ENCODE measurements around the gene LIAS.
"Not testable (repeated sequence)": the region's sequence is repeated elsewhere in the genome, so short reads cannot be mapped to it uniquely, and the experiment has no call there.

LIAS gene

DNA sequence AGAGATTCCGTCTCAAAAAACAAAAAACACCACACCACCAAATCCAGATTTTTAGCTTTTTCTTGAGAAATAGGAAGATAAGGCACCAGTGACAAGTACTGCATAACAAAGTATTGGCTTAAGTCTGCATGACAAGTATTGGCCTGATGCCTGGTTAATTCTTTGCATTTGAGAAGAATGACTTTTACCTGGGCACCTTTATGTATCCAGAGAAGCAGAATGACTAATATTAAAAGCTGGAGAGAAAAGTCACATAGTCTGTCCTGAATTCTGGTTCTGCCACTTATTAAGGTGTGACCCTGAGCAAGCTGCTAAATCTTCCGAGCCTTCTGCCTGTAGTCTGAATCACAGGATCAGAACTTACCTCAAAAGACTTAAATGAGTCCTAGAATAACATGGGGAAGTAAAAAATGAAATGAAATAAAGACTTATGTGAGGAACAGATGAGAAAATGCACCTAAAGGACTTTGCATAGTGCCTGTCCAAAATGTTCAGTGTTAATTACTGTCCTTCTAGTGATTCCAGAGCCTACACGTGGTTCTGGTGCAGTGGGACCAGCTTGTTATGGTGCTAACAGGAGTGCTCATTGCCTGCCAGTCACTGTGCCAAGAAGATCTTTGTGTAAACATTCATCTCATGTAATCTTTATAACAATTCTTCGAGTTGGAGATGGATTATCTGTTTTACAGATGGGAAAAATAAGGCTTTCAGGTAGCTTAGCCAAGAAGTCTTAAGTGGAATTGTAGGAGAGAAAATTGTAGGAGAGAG is 36.8 kb downstream of the LIAS start:
- no peak overlapping the region for H3K4me3 ChIP-seq (replicated peaks; ENCODE audit: insufficient read depth, low read length)
- no peaks in the 10 kb centered on the region for H3K27me3 ChIP-seq (ENCODE audit: insufficient read depth, poor library complexity, severe bottlenecking)
- TF ChIP-seq POLR2AphosphoS5 (IDR thresholded peaks at IDR 0.05; ENCODE audit: low read depth) (no peak), SPI1 (IDR thresholded peaks at IDR 0.05; ENCODE audit: borderline replicate concordance, low read depth) (no peak)
- TF ChIP-seq, protein P1, sequence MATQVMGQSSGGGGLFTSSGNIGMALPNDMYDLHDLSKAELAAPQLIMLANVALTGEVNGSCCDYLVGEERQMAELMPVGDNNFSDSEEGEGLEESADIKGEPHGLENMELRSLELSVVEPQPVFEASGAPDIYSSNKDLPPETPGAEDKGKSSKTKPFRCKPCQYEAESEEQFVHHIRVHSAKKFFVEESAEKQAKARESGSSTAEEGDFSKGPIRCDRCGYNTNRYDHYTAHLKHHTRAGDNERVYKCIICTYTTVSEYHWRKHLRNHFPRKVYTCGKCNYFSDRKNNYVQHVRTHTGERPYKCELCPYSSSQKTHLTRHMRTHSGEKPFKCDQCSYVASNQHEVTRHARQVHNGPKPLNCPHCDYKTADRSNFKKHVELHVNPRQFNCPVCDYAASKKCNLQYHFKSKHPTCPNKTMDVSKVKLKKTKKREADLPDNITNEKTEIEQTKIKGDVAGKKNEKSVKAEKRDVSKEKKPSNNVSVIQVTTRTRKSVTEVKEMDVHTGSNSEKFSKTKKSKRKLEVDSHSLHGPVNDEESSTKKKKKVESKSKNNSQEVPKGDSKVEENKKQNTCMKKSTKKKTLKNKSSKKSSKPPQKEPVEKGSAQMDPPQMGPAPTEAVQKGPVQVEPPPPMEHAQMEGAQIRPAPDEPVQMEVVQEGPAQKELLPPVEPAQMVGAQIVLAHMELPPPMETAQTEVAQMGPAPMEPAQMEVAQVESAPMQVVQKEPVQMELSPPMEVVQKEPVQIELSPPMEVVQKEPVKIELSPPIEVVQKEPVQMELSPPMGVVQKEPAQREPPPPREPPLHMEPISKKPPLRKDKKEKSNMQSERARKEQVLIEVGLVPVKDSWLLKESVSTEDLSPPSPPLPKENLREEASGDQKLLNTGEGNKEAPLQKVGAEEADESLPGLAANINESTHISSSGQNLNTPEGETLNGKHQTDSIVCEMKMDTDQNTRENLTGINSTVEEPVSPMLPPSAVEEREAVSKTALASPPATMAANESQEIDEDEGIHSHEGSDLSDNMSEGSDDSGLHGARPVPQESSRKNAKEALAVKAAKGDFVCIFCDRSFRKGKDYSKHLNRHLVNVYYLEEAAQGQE (IDR thresholded peaks at IDR 0.05; ENCODE audit: insufficient replicate concordance, low read depth), result no peak
- no peak for DNase-seq (ENCODE audit: low read depth in 1 of 2, low spot score in 1 of 2)
- no peak overlapping the region for H3K27ac ChIP-seq (replicated peaks)

- TF ChIP-seq SPI1 (IDR thresholded peaks at IDR 0.05; ENCODE audit: borderline replicate concordance, low read depth), result no peak
- Histone ChIP-seq H3K27me3 (ENCODE audit: insufficient read depth, poor library complexity, severe bottlenecking) (no peaks in the 10 kb centered on the region), H3K27ac (replicated peaks) (no peak overlapping the region), H3K4me3 (replicated peaks; ENCODE audit: insufficient read depth, low read length) (no peak overlapping the region)
- DNase-seq (ENCODE audit: low read depth in 1 of 2, low spot score in 1 of 2), result no peak
Measured at GRCh38 chr4:39497909-39498726, 39.3 kb downstream of the LIAS start.

- TF ChIP-seq SPI1 (IDR thresholded peaks at IDR 0.05; ENCODE audit: borderline replicate concordance, low read depth), result no peak
- no peak for TF ChIP-seq POLR2AphosphoS5 (IDR thresholded peaks at IDR 0.05; ENCODE audit: low read depth)
- TF ChIP-seq, protein P2, sequence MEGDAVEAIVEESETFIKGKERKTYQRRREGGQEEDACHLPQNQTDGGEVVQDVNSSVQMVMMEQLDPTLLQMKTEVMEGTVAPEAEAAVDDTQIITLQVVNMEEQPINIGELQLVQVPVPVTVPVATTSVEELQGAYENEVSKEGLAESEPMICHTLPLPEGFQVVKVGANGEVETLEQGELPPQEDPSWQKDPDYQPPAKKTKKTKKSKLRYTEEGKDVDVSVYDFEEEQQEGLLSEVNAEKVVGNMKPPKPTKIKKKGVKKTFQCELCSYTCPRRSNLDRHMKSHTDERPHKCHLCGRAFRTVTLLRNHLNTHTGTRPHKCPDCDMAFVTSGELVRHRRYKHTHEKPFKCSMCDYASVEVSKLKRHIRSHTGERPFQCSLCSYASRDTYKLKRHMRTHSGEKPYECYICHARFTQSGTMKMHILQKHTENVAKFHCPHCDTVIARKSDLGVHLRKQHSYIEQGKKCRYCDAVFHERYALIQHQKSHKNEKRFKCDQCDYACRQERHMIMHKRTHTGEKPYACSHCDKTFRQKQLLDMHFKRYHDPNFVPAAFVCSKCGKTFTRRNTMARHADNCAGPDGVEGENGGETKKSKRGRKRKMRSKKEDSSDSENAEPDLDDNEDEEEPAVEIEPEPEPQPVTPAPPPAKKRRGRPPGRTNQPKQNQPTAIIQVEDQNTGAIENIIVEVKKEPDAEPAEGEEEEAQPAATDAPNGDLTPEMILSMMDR (IDR thresholded peaks at IDR 0.05; ENCODE audit: insufficient read depth, low read length), result no peak
- TF ChIP-seq, protein P1 (IDR thresholded peaks at IDR 0.05; ENCODE audit: insufficient replicate concordance, low read depth), result no peak
- no peak for TF ChIP-seq GABPA (IDR thresholded peaks at IDR 0.05; ENCODE audit: low read depth)
- no peak for DNase-seq (ENCODE audit: low read depth in 1 of 2, low spot score in 1 of 2)
- Histone ChIP-seq H3K27ac (replicated peaks) (no peak overlapping the region), H3K4me3 (replicated peaks; ENCODE audit: insufficient read depth, low read length) (no peak overlapping the region), H3K27me3 (ENCODE audit: insufficient read depth, poor library complexity, severe bottlenecking) (no peaks in the 10 kb centered on the region)
Measured at GRCh38 chr4:39498727-39499020, 39.8 kb downstream of the LIAS start.

DNA sequence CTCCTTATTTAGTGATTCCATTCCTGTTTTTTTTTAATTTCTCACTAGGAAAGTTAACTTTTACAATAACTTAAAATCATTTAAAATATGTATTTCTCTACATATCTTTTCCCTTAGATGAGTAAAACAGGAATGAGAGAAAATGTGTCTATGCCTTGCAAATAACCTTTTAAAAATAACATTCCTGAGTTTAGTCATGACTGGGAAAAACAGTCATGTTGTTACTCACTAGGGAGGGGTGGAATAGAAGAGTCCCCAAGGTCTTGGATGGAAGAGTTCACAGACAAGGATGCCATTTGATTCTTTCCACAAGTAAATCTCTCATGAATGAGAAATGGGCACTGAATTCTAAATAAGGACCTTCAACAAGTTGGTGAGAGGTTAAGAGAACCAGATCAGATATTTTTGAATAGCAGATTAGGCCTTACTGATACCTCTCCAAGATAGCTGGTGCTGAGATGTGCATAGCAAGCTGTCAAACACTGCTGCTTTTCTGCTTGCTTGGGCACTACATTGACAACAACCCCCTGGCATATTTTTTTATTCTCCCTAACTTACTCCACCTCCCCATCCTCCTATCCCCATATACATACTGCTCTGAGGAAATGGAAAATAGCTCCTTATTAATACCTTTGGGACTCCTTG is 43.3 kb downstream of the LIAS start:
- DNase-seq (ENCODE audit: low read depth in 1 of 2, low spot score in 1 of 2), result no peak
- no peak for TF ChIP-seq POLR2AphosphoS5 (IDR thresholded peaks at IDR 0.05; ENCODE audit: low read depth)
- TF ChIP-seq, protein P1 (IDR thresholded peaks at IDR 0.05; ENCODE audit: insufficient replicate concordance, low read depth), result no peak
- no peak for TF ChIP-seq GABPA (IDR thresholded peaks at IDR 0.05; ENCODE audit: low read depth)
- TF ChIP-seq, protein P2 (IDR thresholded peaks at IDR 0.05; ENCODE audit: insufficient read depth, low read length), result no peak
- TF ChIP-seq SPI1 (IDR thresholded peaks at IDR 0.05; ENCODE audit: borderline replicate concordance, low read depth), result no peak
- no peaks in the 10 kb centered on the region for H3K27me3 ChIP-seq (ENCODE audit: insufficient read depth, poor library complexity, severe bottlenecking)
- H3K27ac ChIP-seq (replicated peaks), result no peak overlapping the region
- no peak overlapping the region for H3K4me3 ChIP-seq (replicated peaks; ENCODE audit: insufficient read depth, low read length)

DNA sequence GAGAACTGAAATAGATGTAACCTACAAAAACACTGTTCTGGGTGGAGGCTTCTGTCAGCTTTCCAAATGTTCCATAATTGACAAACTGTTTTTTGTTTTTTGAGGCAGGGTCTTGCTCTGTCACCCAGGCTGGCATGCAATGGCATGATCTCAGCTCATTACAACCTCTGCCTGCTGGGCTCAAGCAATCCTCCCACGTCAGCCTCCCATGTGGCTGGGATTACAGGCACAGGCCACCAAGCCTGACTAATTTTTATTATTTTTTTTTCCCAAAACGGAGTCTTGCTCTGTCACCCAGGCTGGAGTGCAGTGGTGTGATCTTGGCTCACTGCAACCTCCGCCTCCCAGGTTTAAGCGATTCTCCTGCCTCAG is 43.8 kb downstream of the LIAS start:
- DNase-seq (ENCODE audit: low read depth in 1 of 2, low spot score in 1 of 2); H3K4me3 ChIP-seq (replicated peaks; ENCODE audit: insufficient read depth, low read length); H3K27me3 ChIP-seq (ENCODE audit: insufficient read depth, poor library complexity, severe bottlenecking); H3K27ac ChIP-seq (replicated peaks): not testable (repeated sequence)
